SK-N-SH (cell line): ENCODE results near the gene AK3.

Experiments
- EZH2phosphoT487 ChIP-seq: fragments of 200-600 bp; sonication (generic); IDR thresholded peaks from 2 replicates; pipeline ENCODE4 v1.6.1; 2017; ENCODE audit warnings: low read depth, mixed run types, mild to moderate bottlenecking, antibody characterized with exemption, moderate library complexity, borderline replicate concordance
- FOXJ3 ChIP-seq: sonication (generic); formaldehyde crosslinking; IDR thresholded peaks from 2 replicates; pipeline ENCODE4 v1.5.1; 2020; ENCODE audit warnings: mild to moderate bottlenecking, missing genetic modification reagents
- NRF1 ChIP-seq: IDR thresholded peaks from 2 replicates; pipeline ENCODE4 v1.6.1; 2012; ENCODE audit warnings: low read depth, mild to moderate bottlenecking, low read length
- RCOR1 ChIP-seq: fragments of 150-350 bp; IDR thresholded peaks from 2 replicates; pipeline ENCODE4 v1.6.1; 2017; ENCODE audit warnings: antibody characterized with exemption, low read length
- RXRA ChIP-seq: IDR thresholded peaks from 2 replicates; pipeline ENCODE4 v1.4.0; 2012; ENCODE audit warnings: low read depth, mild to moderate bottlenecking, borderline replicate concordance
- SIN3A ChIP-seq: IDR thresholded peaks from 2 replicates; pipeline ENCODE4 v1.6.1; 2012; ENCODE audit warnings: low read depth, mild to moderate bottlenecking, low read length, moderate library complexity, borderline replicate concordance
- TAF1 ChIP-seq: IDR thresholded peaks from 2 replicates; pipeline ENCODE4 v1.6.1; 2012; ENCODE audit warnings: low read depth, mild to moderate bottlenecking, low read length, moderate library complexity, borderline replicate concordance
- USF1 ChIP-seq: IDR thresholded peaks from 2 replicates; pipeline ENCODE4 v1.4.0; 2012; ENCODE audit warnings: low read depth, borderline replicate concordance
- TF ChIP-seq, protein P1 (sequence below): fragments of 200-600 bp; sonication (generic); IDR thresholded peaks from 2 replicates; pipeline ENCODE4 v1.6.1; 2017; ENCODE audit warnings: antibody characterized with exemption, mild to moderate bottlenecking, moderate library complexity

- TF ChIP-seq, protein P1, sequence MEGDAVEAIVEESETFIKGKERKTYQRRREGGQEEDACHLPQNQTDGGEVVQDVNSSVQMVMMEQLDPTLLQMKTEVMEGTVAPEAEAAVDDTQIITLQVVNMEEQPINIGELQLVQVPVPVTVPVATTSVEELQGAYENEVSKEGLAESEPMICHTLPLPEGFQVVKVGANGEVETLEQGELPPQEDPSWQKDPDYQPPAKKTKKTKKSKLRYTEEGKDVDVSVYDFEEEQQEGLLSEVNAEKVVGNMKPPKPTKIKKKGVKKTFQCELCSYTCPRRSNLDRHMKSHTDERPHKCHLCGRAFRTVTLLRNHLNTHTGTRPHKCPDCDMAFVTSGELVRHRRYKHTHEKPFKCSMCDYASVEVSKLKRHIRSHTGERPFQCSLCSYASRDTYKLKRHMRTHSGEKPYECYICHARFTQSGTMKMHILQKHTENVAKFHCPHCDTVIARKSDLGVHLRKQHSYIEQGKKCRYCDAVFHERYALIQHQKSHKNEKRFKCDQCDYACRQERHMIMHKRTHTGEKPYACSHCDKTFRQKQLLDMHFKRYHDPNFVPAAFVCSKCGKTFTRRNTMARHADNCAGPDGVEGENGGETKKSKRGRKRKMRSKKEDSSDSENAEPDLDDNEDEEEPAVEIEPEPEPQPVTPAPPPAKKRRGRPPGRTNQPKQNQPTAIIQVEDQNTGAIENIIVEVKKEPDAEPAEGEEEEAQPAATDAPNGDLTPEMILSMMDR, result no peak
- TF ChIP-seq SIN3A (no peak), RCOR1 (no peak), TAF1 (no peak), RXRA (no peak), FOXJ3 (no peak), NRF1 (no peak), EZH2phosphoT487 (no peak), USF1 (no peak)
Measured at GRCh38 chr9:4680750-4681149, 60.3 kb downstream of the AK3 start.
